ENCODE data around the gene PPP1R7. TPM values are rescaled to one million over a fixed set of nuclear protein-coding genes. Genes with fewer than 3 reads are reported as not detected.
A peak's percentile ranks its signal among the peaks of the same experiment; 100 is the strongest.

The PPP1R7 gene
- total RNA-seq, 2 experiments from 2014 or later, result 104 to 129 TPM

- intact Hi-C loops (cut with DNase I, micrococcal nuclease), result loop anchor here in 1 of 2 experiments (10.0 kb wide), 1 partner anchor 672 kb away; no protein-coding TSS in a partner anchor
- ATAC-seq (no peak), DNase-seq (no peak)
- Mint-ChIP-seq H3K4me3 (no peak overlapping the region), H3K36me3 (ENCODE audit: low read depth) (no peaks in the 10 kb centered on the region), H3K4me1 (no peaks in the 10 kb centered on the region), H3K27ac (no peak overlapping the region), H3K9me3 (ENCODE audit: low read depth) (no peaks in the 10 kb centered on the region), H3K27me3 (no peaks in the 10 kb centered on the region)
- CTCF ChIA-PET, result no interaction called here
- POLR2A ChIA-PET, result no interaction called here
Observed at GRCh38 chr2:241213041-241213440, 62.8 kb downstream of the PPP1R7 start.

GRCh38 chr2:241213567-241213966, 63.3 kb downstream of the PPP1R7 start:
- Mint-ChIP-seq H3K27me3 (peaks cover 2% of the 10 kb centered on the region), H3K36me3 (ENCODE audit: low read depth) (no peaks in the 10 kb centered on the region), H3K9me3 (ENCODE audit: low read depth) (no peaks in the 10 kb centered on the region), H3K4me3 (no peak overlapping the region), H3K27ac (no peak overlapping the region), H3K4me1 (peaks cover 2% of the 10 kb centered on the region)
- ChIA-PET POLR2A (no interaction called here), CTCF (no interaction called here)
- ATAC-seq (no peak), DNase-seq (no peak)
- intact Hi-C loops (cut with DNase I, micrococcal nuclease), result loop anchor here in 1 of 2 experiments (10.0 kb wide), 1 partner anchor 671 kb away; no protein-coding TSS in a partner anchor

GRCh38 chr2:241214209-241214608, 63.9 kb downstream of the PPP1R7 start:
- no peak for ATAC-seq
- POLR2A ChIA-PET, result interaction anchor here (0.7 kb wide), 1 partner anchor 57 kb away, joined by 3 read pairs; no protein-coding TSS in a partner anchor
- intact Hi-C loops (cut with DNase I, micrococcal nuclease), result loop anchor here in 1 of 2 experiments (10.0 kb wide), 1 partner anchor 671 kb away; no protein-coding TSS in a partner anchor

GRCh38 chr2:241214766-241215165, 64.5 kb downstream of the PPP1R7 start:
- CTCF ChIA-PET, result interaction anchor here (0.7 kb wide), 1 partner anchor 441 kb away, joined by 3 read pairs; no protein-coding TSS in a partner anchor
- DNase-seq (no peak), ATAC-seq (no peak)
- no peaks in the 10 kb centered on the region for H3K9me3 Mint-ChIP-seq (ENCODE audit: low read depth)
- peaks cover 9% of the 10 kb centered on the region for H3K4me1 Mint-ChIP-seq
- peaks cover 2% of the 10 kb centered on the region for H3K27me3 Mint-ChIP-seq
- POLR2A ChIA-PET, result no interaction called here
- intact Hi-C loops (cut with DNase I, micrococcal nuclease), result loop anchor here in 1 of 2 experiments (5.0 to 10.0 kb wide), 4 partner anchors 137 to 670 kb away; no protein-coding TSS in a partner anchor
- no peaks in the 10 kb centered on the region for H3K36me3 Mint-ChIP-seq (ENCODE audit: low read depth)
- H3K4me3 Mint-ChIP-seq, result no peak overlapping the region
- no peak overlapping the region for H3K27ac Mint-ChIP-seq

More at GRCh38 chr2:241214209-241214608, 63.9 kb downstream of the PPP1R7 start:
- Mint-ChIP-seq H3K4me3 (no peak overlapping the region), H3K36me3 (ENCODE audit: low read depth) (no peaks in the 10 kb centered on the region), H3K27me3 (peaks cover 2% of the 10 kb centered on the region), H3K4me1 (peaks cover 8% of the 10 kb centered on the region), H3K27ac (no peak overlapping the region), H3K9me3 (ENCODE audit: low read depth) (no peaks in the 10 kb centered on the region)
- no peak for DNase-seq
- CTCF ChIA-PET, result interaction anchor here (0.7 kb wide), 1 partner anchor 442 kb away, joined by 3 read pairs; no protein-coding TSS in a partner anchor

GRCh38 chr2:241215421-241215820, 65.2 kb downstream of the PPP1R7 start:
- no peak overlapping the region for H3K27ac Mint-ChIP-seq
- POLR2A ChIA-PET, result no interaction called here

GRCh38 chr2:241216211-241216761, 66.0 kb downstream of the PPP1R7 start:
- ChIA-PET POLR2A (no interaction called here), CTCF (interaction anchor here (0.8 kb wide), 1 partner anchor 113 kb away, joined by 3 read pairs; no protein-coding TSS in a partner anchor)
- no peak for DNase-seq
- no peak for ATAC-seq
- Mint-ChIP-seq H3K27ac (no peak overlapping the region), H3K4me3 (peak overlapping the region; percentile 56), H3K9me3 (ENCODE audit: low read depth) (no peaks in the 10 kb centered on the region), H3K36me3 (ENCODE audit: low read depth) (no peaks in the 10 kb centered on the region), H3K4me1 (peaks cover 9% of the 10 kb centered on the region), H3K27me3 (peaks cover 2% of the 10 kb centered on the region)
- intact Hi-C loops (cut with DNase I, micrococcal nuclease), result loop anchor here in 1 of 2 experiments (5.0 to 10.0 kb wide), 4 partner anchors 139 to 669 kb away; no protein-coding TSS in a partner anchor

More at GRCh38 chr2:241215421-241215820, 65.2 kb downstream of the PPP1R7 start:
- Mint-ChIP-seq H3K27me3 (peaks cover 2% of the 10 kb centered on the region), H3K4me3 (no peak overlapping the region), H3K9me3 (ENCODE audit: low read depth) (no peaks in the 10 kb centered on the region), H3K4me1 (peaks cover 9% of the 10 kb centered on the region), H3K36me3 (ENCODE audit: low read depth) (no peaks in the 10 kb centered on the region)
- DNase-seq (no peak), ATAC-seq (no peak)
- CTCF ChIA-PET, result no interaction called here
- intact Hi-C loops (cut with DNase I, micrococcal nuclease), result loop anchor here in 1 of 2 experiments (5.0 to 10.0 kb wide), 4 partner anchors 138 to 669 kb away; no protein-coding TSS in a partner anchor

GRCh38 chr2:241217320-241218031, 67.2 kb downstream of the PPP1R7 start:
- Mint-ChIP-seq H3K27me3 (peaks cover 2% of the 10 kb centered on the region), H3K9me3 (ENCODE audit: low read depth) (no peaks in the 10 kb centered on the region), H3K4me3 (peak overlapping the region; percentile 56), H3K36me3 (ENCODE audit: low read depth) (no peaks in the 10 kb centered on the region), H3K4me1 (peaks cover 9% of the 10 kb centered on the region), H3K27ac (no peak overlapping the region)
- ChIA-PET POLR2A (no interaction called here), CTCF (interaction anchor here (0.8 kb wide), 1 partner anchor 114 kb away, joined by 3 read pairs; no protein-coding TSS in a partner anchor)
- intact Hi-C loops (cut with DNase I, micrococcal nuclease), result loop anchor here in 1 of 2 experiments (1.0 to 10.0 kb wide), 9 partner anchors 67 to 667 kb away; partner anchors contain the start of genes DUSP28, HDLBP, MTERF4 and PPP1R7
- DNase-seq (peak; percentile 60), ATAC-seq (peak; percentile 37)

- DNase-seq, result peak; percentile 68
- no peaks in the 10 kb centered on the region for H3K36me3 Mint-ChIP-seq (ENCODE audit: low read depth)
- peak; percentile 50 for ATAC-seq
- CTCF ChIA-PET, result interaction anchor here (0.8 to 1.3 kb wide), 5 partner anchors 16 to 652 kb away, joined by 3 to 4 read pairs (median 3); partner anchors contain the start of gene PASK
- peaks cover 12% of the 10 kb centered on the region for H3K4me1 Mint-ChIP-seq
- H3K27me3 Mint-ChIP-seq, result peaks cover 2% of the 10 kb centered on the region
- POLR2A ChIA-PET, result no interaction called here
- intact Hi-C loops (cut with DNase I, micrococcal nuclease), result loop anchor here in 1 of 2 experiments (1.0 to 10.0 kb wide), 8 partner anchors 68 to 666 kb away; partner anchors contain the start of genes DUSP28, HDLBP, MTERF4 and PPP1R7
- no peaks in the 10 kb centered on the region for H3K9me3 Mint-ChIP-seq (ENCODE audit: low read depth)
- H3K27ac Mint-ChIP-seq, result peak overlapping the region; percentile 70
- H3K4me3 Mint-ChIP-seq, result peak overlapping the region; percentile 77
Observed at GRCh38 chr2:241218131-241219029, 68.1 kb downstream of the PPP1R7 start.

GRCh38 chr2:241219030-241219382, 68.7 kb downstream of the PPP1R7 start:
- H3K4me3 Mint-ChIP-seq, result peak overlapping the region; percentile 77
- H3K4me1 Mint-ChIP-seq, result peaks cover 12% of the 10 kb centered on the region
- DNase-seq (no peak), ATAC-seq (no peak)
- POLR2A ChIA-PET, result no interaction called here
- CTCF ChIA-PET, result interaction anchor here (0.8 to 1.3 kb wide), 5 partner anchors 15 to 653 kb away, joined by 3 to 4 read pairs (median 3); partner anchors contain the start of gene PASK
- no peaks in the 10 kb centered on the region for H3K36me3 Mint-ChIP-seq (ENCODE audit: low read depth)
- no peaks in the 10 kb centered on the region for H3K9me3 Mint-ChIP-seq (ENCODE audit: low read depth)
- H3K27ac Mint-ChIP-seq, result no peak overlapping the region
- H3K27me3 Mint-ChIP-seq, result peaks cover 2% of the 10 kb centered on the region
- intact Hi-C loops (cut with DNase I, micrococcal nuclease), result loop anchor here in 1 of 2 experiments (2.0 to 10.0 kb wide), 7 partner anchors 68 to 666 kb away; partner anchors contain the start of genes DUSP28, MTERF4 and PPP1R7

GRCh38 chr2:241219856-241220356, 69.6 kb downstream of the PPP1R7 start:
- intact Hi-C loops (cut with DNase I, micrococcal nuclease), result loop anchor here in 1 of 2 experiments (2.0 to 10.0 kb wide), 7 partner anchors 69 to 665 kb away; partner anchors contain the start of genes DUSP28, MTERF4 and PPP1R7
- Mint-ChIP-seq H3K27me3 (peaks cover 2% of the 10 kb centered on the region), H3K4me3 (peak overlapping the region; percentile 77), H3K9me3 (ENCODE audit: low read depth) (no peaks in the 10 kb centered on the region), H3K27ac (no peak overlapping the region), H3K36me3 (ENCODE audit: low read depth) (no peaks in the 10 kb centered on the region), H3K4me1 (peaks cover 12% of the 10 kb centered on the region)
- ChIA-PET CTCF (no interaction called here), POLR2A (no interaction called here)
- DNase-seq, result no peak
- no peak for ATAC-seq
